BLaER1 (cell line): Measurements from ENCODE around the gene EPHB2.

Experiments used
- H3K27ac ChIP-seq: shearing (Covaris generic); formaldehyde crosslinking; 2 replicates; pipeline ENCODE4 v1.8.1; 2022
- H3K27me3 ChIP-seq: shearing (Covaris generic); formaldehyde crosslinking; 2 replicates; pipeline ENCODE4 v1.8.1; 2022
- H3K36me3 ChIP-seq: shearing (Covaris generic); formaldehyde crosslinking; 2 replicates; pipeline ENCODE4 v1.8.1; 2022
- H3K4me1 ChIP-seq: shearing (Covaris generic); formaldehyde crosslinking; 2 replicates; pipeline ENCODE4 v1.8.1; 2022
- H3K4me2 ChIP-seq: shearing (Covaris generic); formaldehyde crosslinking; 2 replicates; pipeline ENCODE4 v1.8.1; 2022
- H3K4me3 ChIP-seq: shearing (Covaris generic); formaldehyde crosslinking; 2 replicates; pipeline ENCODE4 v1.8.1; 2022
- H3K9ac ChIP-seq: shearing (Covaris generic); formaldehyde crosslinking; 2 replicates; pipeline ENCODE4 v1.8.1; 2022
- H3K9me3 ChIP-seq: shearing (Covaris generic); formaldehyde crosslinking; 2 replicates; pipeline ENCODE4 v1.8.1; 2022
- H4K20me1 ChIP-seq: shearing (Covaris generic); formaldehyde crosslinking; 2 replicates; pipeline ENCODE4 v1.8.1; 2022
- Cebpa-rat ChIP-seq: shearing (Covaris generic); IDR thresholded peaks from 2 replicates; pipeline ENCODE4 v1.8.1; 2022

EPHB2 gene

DNA sequence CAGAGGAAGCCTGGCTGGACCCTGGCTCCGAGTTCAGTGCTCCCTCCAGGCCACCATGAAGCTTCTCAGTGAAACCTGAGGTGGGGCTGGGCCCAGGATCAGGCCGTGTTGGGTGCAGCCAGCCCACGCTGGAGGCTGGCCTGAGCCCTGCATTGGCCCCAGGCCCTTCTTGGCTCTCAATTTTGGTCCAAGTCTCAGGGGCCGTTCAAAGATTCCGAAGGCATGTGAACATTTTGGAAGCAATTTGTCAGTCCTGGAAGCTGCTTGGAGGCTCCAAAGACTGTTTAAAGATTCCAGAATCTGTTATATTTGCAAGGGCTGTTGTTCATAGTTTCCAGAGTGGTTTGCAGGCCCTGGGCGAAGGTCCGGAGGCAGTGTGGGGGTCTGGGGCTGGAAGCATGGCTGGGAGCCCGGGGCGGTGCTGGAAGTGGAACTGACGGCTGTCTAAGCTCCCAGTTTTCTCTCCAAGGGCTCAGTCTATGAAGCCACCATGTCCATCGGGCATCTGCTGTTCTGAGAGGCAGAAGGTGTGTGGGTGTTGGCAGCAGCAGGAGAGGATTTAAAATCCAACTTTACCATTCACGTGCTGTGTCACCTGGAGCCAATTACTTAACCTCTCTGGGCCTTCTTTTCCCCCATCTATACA, 104.9 kb downstream of the EPHB2 start:
- H4K20me1 ChIP-seq = no peaks in the 10 kb centered on the region
- no peak overlapping the region for H3K4me3 ChIP-seq
- H3K9me3 ChIP-seq = no peaks in the 10 kb centered on the region
- H3K36me3 ChIP-seq = no peaks in the 10 kb centered on the region
- no peak for TF ChIP-seq Cebpa-rat
- H3K4me1 ChIP-seq = peaks cover 13% of the 10 kb centered on the region
- no peak overlapping the region for H3K9ac ChIP-seq
- no peak overlapping the region for H3K27ac ChIP-seq
- H3K27me3 ChIP-seq = no peaks in the 10 kb centered on the region
- H3K4me2 ChIP-seq = no peak overlapping the region

DNA sequence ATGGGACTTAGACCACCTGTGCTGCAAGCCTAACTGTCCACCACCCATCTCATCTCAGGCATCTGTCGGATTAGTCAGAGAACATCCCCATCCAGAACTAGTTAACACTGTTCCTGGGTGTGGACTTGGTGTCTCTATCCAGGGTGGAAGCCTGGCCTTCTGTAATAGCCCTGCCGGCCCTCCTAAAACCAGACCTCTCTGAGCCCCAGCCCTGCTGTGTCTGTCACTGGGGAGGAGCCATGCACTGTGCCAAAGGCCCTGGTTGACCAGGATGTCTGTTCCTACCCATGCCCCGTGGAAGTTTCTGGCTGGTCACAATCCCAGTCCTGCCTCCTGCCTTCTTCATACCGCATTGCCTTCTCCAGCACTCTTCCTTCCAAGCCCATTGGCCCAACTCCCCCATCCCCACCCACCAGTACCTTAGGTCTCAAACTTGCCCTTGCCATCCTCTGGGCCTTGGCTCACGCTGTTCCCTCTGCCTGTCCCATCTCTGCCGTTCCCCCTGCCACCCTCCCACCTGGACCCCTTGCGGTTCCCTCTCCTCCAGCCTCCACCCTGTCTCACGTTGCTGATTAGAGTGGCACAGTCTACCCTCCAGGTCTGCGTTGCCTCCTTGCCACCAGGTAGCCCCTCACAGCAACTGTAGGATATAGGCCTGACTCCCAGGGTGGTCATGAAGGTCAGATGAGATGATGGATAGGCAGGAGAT, 105.6 kb downstream of the EPHB2 start:
- H3K4me1 ChIP-seq = peaks cover 13% of the 10 kb centered on the region

DNA sequence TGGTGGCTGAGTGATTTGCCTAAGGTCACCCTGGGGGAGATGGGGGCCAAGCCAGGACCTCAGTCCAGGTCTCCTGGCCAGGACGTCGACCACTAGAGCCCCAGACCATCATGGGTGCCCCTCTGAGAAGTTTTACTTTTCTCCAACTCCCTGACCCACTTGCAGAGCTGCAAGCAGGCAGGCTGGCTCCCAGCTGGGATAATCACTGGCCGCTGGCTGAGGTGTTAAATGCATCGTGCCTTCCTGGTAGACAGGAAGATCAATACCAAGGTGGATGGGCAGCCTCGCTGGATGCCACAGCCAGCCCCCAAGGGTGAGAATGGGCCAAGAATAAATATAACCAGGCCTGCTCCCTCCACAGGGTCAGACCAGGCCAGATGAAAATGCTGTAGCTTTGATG, 106.2 kb downstream of the EPHB2 start:
- Histone ChIP-seq H3K27ac (no peak overlapping the region), H3K9me3 (no peaks in the 10 kb centered on the region), H3K4me3 (no peak overlapping the region), H3K4me1 (peaks cover 13% of the 10 kb centered on the region), H3K36me3 (no peaks in the 10 kb centered on the region), H3K27me3 (no peaks in the 10 kb centered on the region), H3K4me2 (no peak overlapping the region), H3K9ac (no peak overlapping the region), H4K20me1 (no peaks in the 10 kb centered on the region)
- TF ChIP-seq Cebpa-rat = no peak

More for the DNA sequence above, 105.6 kb downstream of the EPHB2 start:
- Histone ChIP-seq H3K4me2 (no peak overlapping the region), H3K9me3 (no peaks in the 10 kb centered on the region), H3K36me3 (no peaks in the 10 kb centered on the region), H3K27ac (no peak overlapping the region), H3K4me3 (no peak overlapping the region), H3K27me3 (no peaks in the 10 kb centered on the region), H3K9ac (no peak overlapping the region), H4K20me1 (no peaks in the 10 kb centered on the region)
- no peak for TF ChIP-seq Cebpa-rat

DNA sequence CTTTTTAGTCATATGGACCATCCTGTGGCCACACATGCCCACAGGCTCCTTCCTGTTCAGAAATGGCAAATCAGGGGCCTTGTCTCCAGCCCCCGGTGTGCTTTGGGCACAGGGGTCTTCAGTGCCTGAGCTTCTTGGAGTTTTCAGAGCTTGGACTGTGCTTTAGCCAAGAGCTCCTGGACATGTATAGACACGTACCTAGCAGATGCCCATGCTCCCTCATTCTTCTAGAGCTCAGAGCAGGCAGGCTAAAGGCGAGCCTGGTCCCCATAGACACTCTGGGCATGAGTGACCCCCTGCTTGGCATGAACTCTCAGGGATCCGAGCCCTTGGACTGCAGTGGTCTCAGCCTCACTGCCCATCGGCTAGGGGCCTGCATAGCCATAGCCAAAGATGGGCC, 106.8 kb downstream of the EPHB2 start:
- H3K27ac ChIP-seq = no peak overlapping the region
- peaks cover 13% of the 10 kb centered on the region for H3K4me1 ChIP-seq
- H3K9me3 ChIP-seq = no peaks in the 10 kb centered on the region
- no peak overlapping the region for H3K9ac ChIP-seq
- H3K27me3 ChIP-seq = no peaks in the 10 kb centered on the region
- H3K4me3 ChIP-seq = no peak overlapping the region
- no peaks in the 10 kb centered on the region for H3K36me3 ChIP-seq
- H4K20me1 ChIP-seq = no peaks in the 10 kb centered on the region
- no peak overlapping the region for H3K4me2 ChIP-seq
- no peak for TF ChIP-seq Cebpa-rat

DNA sequence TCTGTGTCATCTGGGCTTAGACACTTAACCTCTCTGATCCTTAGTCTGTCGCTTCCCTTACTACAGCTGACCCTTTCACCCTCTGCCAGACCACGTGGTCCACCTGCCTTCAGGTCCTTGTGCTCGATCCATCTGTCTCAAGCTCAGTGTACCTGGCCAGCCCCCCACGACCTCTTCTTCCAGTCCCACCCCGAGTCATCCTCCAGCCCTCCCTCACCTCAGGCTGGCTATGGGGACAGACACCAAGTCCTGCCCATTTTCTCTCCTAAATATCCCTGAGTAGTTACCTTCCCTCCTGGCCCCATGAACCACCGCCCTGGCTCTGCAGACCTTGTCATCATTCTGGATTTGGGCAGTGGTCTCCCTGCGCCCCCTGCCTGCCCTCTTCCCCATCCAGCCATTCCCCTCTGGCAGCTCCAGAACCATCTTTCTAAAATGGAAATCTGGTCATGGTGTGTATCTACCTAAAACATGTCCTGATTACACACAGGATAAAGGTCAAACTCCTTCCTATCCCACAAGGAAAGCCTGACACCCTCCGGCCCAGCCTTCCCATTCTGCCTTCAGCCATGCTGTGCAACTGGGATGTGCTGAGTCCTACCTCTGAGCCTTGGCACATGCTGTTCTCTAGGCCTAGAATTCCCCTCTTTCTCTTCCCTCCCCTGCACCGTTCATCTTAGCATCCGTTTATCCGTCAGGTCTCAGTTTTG, 107.6 kb downstream of the EPHB2 start:
- H3K9me3 ChIP-seq = no peaks in the 10 kb centered on the region
- no peak overlapping the region for H3K9ac ChIP-seq
- no peak overlapping the region for H3K27ac ChIP-seq
- no peak for TF ChIP-seq Cebpa-rat
- peaks cover 13% of the 10 kb centered on the region for H3K4me1 ChIP-seq
- H3K4me3 ChIP-seq = no peak overlapping the region
- no peaks in the 10 kb centered on the region for H3K27me3 ChIP-seq
- no peak overlapping the region for H3K4me2 ChIP-seq
- no peaks in the 10 kb centered on the region for H3K36me3 ChIP-seq
- no peaks in the 10 kb centered on the region for H4K20me1 ChIP-seq

DNA sequence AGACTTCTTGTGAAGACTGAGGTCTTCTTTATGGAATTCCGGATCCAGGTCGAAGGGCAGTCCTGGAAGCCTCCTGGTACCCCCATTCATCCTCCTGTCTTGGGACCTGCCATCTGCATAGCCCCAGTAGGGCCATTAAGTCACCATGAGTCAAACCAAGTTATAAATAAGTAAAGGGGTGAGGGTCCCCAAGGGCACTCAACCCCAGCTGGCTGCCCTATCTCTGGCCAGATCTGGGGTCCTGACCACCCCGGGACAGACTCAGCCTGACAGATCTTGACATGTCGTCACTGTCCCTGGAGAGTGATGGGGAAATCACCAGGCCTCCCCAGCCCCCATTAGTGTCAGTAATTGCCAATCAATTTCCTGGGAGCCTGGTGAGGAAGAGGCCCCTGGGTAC, 108.7 kb downstream of the EPHB2 start:
- peak overlapping the region; percentile 29 for H3K4me2 ChIP-seq
- H3K9me3 ChIP-seq = no peaks in the 10 kb centered on the region
- no peaks in the 10 kb centered on the region for H4K20me1 ChIP-seq
- H3K27me3 ChIP-seq = no peaks in the 10 kb centered on the region
- H3K9ac ChIP-seq = no peak overlapping the region
- TF ChIP-seq Cebpa-rat = no peak
- no peaks in the 10 kb centered on the region for H3K36me3 ChIP-seq
- H3K4me3 ChIP-seq = no peak overlapping the region
- H3K4me1 ChIP-seq = peaks cover 13% of the 10 kb centered on the region
- H3K27ac ChIP-seq = no peak overlapping the region

DNA sequence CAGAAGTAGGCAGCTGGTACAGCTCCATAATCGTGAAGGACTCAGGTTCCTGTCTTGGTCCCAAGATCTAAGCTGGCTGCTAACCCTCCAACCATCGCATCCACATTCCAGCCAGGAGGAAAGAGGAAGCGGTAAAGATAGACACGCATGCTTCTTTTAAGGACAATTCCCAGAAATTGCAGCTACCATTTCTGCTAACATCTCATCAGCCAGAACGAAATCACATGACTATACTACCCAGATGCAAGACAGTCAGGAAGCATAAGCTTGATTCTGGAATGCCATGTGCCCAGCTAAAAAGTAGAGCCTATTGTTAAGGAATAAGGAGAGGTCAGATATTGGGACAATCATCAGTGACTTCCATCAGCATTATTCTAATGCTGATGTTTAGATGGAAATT, 110.4 kb downstream of the EPHB2 start:
- Histone ChIP-seq H3K36me3 (no peaks in the 10 kb centered on the region), H3K9me3 (no peaks in the 10 kb centered on the region), H3K4me1 (peaks cover 13% of the 10 kb centered on the region), H3K27ac (no peak overlapping the region), H3K27me3 (no peaks in the 10 kb centered on the region), H4K20me1 (no peaks in the 10 kb centered on the region), H3K4me3 (no peak overlapping the region), H3K9ac (no peak overlapping the region), H3K4me2 (no peak overlapping the region)
- TF ChIP-seq Cebpa-rat = no peak

DNA sequence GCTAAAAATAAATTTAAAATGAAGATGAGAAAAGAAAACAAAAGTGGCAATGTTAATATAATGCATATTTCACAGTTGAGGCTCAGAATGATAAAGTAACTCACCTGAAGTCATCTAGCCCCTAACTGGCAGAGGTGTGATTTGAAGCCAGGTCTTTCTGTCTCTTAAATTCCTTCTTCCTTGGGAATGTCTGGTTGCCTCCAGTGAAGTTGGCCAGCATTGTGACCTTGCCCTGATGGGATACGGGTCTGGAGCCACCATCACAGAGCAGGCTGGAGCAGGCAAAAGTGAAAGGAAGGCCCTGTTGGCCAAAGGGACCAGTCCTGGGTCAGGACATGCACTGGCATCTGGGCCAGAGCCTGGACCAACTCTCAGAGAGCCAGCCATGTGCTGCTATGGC, 111.7 kb downstream of the EPHB2 start:
- Histone ChIP-seq H3K4me2 (no peak overlapping the region), H3K27ac (no peak overlapping the region), H3K27me3 (no peaks in the 10 kb centered on the region), H4K20me1 (no peaks in the 10 kb centered on the region), H3K4me1 (peaks cover 13% of the 10 kb centered on the region), H3K9me3 (no peaks in the 10 kb centered on the region), H3K36me3 (no peaks in the 10 kb centered on the region), H3K9ac (no peak overlapping the region), H3K4me3 (no peak overlapping the region)
- no peak for TF ChIP-seq Cebpa-rat

DNA sequence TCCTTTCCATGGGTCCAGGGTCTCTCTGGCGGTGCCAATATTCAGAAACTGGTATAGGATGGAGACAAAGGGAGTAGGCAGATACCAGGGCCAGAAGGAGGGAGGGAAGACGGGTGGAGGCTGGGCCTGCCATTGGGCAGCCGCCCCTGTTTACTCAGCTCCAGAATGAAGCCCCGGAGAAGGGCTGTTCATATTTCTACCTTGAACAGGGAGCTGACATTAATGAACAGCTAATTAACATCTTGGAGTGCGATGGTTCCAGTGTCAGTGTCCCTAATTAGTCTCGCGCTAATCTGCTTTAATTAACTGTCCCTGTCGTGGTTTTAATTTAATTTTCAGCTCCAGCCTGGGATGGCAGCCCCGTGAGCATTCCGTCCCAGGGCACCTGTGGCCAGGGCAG, 113.8 kb downstream of the EPHB2 start:
- H3K9me3 ChIP-seq = no peaks in the 10 kb centered on the region
- no peaks in the 10 kb centered on the region for H3K27me3 ChIP-seq

DNA sequence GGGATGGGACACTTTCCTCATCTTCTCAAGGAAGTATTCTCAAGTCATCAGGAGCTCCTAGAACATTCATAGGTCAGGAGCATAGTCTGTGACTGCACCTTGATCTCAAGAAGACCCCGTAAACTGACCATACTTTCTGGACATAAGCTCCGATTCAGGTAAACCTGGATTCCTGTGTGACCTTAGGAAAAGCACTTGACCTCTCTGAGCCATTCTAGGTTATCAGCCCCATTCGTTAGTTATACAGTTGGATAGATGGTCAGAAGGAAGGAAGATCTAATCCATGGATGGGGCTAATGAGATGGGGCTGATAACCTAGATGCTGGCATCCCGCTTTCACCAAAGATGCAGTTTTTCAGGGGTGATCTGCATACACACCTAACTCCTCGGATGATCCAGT, 114.3 kb downstream of the EPHB2 start:
- H3K36me3 ChIP-seq = no peaks in the 10 kb centered on the region
- no peak overlapping the region for H3K9ac ChIP-seq
- H3K4me1 ChIP-seq = no peaks in the 10 kb centered on the region
- H3K27ac ChIP-seq = no peak overlapping the region
- TF ChIP-seq Cebpa-rat = no peak
- no peaks in the 10 kb centered on the region for H3K9me3 ChIP-seq
- no peaks in the 10 kb centered on the region for H3K27me3 ChIP-seq
- no peak overlapping the region for H3K4me2 ChIP-seq
- no peak overlapping the region for H3K4me3 ChIP-seq
- no peaks in the 10 kb centered on the region for H4K20me1 ChIP-seq

More for the DNA sequence above, 113.8 kb downstream of the EPHB2 start:
- Histone ChIP-seq H3K27ac (no peak overlapping the region), H3K4me3 (no peak overlapping the region), H3K36me3 (no peaks in the 10 kb centered on the region), H4K20me1 (no peaks in the 10 kb centered on the region), H3K9ac (no peak overlapping the region), H3K4me1 (peaks cover 3% of the 10 kb centered on the region), H3K4me2 (no peak overlapping the region)
- TF ChIP-seq Cebpa-rat = no peak
